Myocyte (in vitro differentiated cells): ENCODE results near the gene WNT7B. TPM values are rescaled to one million over a fixed set of nuclear protein-coding genes. Genes with fewer than 3 reads are reported as not detected.

ENCODE experiments used
- DNase-seq: peaks from one replicate; pipeline ENCODE4 v3.0.0-alpha.2; 2012; ENCODE audit warnings: low read depth
- total RNA-seq: library from RNA; depleted of rRNA; stranded (reverse); fragments of >200 nt; gene quantifications from 2 replicates; pipeline ENCODE4 v1.2.3, GENCODE V29; 2014

WNT7B gene
- total RNA-seq, 1 donor from 2014 or later, result not detected

DNA sequence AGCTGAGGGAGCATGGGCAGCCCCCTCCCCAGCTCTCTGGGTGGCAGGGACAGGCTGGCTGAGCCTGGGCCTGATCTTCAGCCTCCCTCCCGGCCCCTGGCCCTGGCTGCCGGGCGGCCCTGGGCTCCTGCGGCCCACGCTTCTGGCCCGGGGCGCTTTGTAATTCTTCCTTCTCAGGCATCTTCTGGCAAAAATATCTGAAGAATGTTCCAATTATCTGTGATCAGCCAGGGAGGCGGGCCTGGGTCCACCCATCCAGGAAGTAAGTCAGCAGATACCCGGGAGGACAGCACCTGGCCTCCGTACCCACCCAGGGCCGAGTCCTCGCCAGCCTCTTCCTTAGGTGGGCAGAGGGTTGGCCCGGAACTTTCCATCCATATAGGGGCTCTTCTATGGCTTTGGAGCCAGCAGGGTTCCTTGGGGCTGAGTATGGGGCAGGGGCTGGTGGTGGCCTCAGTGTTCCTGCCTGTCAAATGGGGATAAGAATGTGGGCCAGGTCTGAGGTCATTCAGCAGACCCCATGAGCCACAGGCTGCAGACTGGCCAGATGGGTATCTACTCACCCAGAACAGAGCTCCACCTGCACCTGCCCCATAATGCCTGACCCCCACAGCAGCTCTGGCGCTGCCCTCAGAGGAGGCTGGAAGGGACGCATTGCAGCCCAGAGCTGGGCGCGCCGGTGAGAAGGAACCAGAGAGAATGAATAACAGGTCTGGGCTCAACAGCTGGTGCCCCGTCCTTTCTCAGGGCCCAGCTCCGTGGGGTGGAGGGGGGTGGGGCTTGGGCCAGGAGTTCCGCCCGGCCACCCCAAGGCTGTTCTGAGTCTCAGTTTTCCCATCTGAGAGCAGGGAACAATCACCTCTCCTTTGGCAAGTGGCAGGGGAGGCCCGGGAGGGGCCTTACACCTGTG, 16.2 kb downstream of the WNT7B start:
- DNase-seq, result no peak

DNA sequence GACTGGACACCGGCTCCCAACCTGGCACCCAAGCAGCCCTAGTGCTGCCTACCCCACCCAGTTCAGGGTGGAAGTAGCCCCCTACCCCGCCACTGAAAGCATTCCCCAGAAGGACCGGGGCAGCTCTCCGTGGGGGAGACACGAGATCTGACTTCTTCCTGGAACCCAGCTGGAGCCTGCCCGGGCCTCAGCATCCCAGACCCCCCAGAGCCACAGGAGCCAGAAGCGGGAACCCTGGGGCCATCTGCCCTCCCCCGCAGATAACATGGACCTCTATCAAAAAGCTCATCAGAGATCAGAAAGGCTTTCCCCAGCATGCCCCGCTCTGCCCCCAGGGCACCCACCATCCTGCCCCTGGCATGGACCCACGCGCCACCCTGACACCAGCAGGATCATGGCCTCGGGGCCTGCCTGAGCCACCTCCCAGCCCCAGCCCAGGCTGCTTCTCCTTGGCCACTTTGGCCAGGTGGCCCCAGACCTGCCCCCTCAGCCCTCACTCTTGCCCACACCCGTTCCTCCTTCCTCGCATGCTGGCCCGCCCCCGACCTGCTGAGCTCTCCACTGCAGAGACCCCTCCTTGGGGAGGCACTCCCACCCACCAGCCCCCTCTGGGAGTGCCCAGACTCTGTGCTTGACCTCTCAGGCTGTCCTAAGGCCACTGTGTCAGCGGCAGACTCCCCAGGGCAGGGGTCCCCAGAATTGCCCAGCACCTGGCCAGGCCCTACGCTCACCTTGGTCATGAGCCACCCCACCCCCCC, 17.1 kb downstream of the WNT7B start:
- no peak for DNase-seq

DNA sequence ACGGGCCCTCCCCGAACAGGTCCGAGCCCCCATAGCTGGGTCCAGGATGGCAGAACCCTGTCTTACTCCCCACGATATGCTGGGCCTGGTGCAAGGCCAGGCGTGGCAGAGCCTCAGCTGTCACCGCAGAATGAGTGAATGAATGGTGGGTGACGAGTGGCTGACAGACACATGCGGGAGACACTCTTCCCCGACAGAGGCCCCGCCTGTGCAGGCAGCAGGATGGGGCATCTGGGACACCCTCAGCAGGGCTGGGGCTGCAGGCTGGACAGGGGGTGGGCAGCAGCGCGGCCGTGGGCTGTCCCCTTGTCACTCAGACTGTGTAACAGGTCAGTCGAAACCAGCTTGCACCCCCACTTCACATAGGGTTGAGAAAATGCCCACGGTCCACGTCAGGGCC, 18.0 kb downstream of the WNT7B start:
- DNase-seq, result no peak

DNA sequence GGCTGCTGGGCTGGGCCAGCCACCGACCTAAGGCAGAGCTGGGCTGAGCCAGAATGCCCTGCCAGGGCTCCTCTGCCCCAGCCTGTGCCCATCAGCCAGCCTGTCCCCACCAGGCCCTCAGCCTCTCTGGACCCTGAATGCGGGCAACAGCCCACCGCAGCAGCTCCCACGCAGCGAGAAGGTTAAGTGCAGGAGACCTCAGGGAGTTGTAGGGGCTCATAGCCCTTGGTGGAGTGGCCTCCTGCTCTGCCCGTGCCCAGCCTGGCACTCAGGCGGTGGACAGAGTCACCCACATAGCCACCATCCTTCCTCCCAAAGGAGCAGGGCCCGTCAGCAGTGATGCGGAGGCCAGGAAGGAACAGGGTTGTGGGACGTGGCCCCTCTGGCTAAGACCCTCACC, 19.1 kb downstream of the WNT7B start:
- DNase-seq, result no peak

DNA sequence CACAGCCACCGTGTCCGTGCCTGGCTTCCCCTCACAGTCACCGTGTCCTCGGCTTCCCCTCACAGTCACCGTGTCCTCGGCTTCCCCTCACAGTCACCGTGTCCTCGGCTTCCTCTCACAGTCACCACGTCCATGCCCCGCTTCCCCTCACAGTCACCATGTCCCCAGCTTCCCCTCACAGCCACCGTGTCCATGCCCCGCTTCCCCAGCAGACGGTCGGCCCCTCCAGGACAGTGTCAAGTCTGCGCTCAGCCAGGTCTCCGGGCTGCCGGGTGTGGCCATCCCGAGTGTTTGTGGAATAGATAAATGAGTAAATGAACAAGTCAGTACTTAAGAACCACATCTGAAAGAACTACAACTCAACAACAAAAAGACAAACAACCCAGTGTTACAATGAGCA, 23.8 kb downstream of the WNT7B start:
- DNase-seq, result no peak

DNA sequence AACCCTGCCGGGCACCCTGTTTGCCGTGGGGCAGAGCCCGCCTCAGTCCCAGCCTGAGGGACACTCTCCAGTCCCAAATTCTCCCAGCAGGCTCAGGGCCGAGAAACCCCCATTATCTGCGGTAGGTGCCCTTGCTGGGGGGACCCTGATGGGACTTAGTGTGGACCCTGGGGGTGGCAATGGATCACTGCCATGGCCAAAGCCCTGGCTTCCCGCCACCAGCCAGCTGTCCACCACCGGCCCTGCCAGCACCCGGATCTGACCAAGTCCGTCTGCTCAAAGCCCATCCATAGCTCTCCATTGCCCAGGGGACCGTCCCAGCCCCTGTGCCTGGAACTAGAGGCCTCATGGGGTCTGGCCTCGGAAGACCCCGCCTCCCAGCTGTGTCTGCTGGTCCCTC, 24.4 kb downstream of the WNT7B start:
- DNase-seq, result peak; percentile 53

DNA sequence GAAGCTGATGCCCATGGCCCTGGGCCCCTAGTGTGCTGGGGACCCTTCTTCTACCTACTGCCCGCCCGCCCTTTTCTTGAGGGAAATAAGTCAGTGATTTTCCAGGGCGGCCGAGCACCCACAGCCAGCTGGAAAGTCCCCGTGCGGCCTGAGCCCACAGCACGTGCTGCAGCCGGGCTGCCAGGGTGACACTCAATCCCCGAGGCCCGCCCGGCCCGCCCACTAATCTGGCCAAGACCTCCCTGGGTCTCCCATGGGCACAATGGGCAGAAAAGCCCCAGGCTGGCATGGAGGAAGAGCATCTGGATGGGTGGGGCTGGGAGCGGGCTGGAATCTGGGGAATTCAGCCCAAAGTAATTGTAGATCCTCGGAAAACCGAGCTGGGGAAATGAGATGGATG, 24.8 kb downstream of the WNT7B start:
- peak; percentile 62 for DNase-seq

DNA sequence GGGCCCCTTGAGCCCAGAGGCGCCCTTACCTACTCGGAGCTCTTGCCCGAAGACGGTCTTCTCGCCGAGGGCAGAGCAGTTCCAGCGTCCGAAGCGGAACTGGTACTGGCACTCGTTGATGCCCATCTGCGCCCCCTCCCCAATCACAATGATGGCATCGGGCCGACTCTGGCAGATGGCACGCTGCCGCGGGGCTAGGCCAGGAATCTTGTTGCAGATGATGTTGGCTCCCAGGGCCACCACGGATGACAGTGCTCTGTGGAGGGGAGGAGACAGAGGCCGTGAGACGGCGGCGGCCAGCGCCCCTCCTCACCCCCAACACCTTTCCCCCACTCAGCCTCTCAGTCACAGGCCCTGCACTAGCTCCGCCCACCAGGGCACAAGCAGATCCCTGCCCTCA, 27.1 kb downstream of the WNT7B start:
- DNase-seq, result no peak

DNA sequence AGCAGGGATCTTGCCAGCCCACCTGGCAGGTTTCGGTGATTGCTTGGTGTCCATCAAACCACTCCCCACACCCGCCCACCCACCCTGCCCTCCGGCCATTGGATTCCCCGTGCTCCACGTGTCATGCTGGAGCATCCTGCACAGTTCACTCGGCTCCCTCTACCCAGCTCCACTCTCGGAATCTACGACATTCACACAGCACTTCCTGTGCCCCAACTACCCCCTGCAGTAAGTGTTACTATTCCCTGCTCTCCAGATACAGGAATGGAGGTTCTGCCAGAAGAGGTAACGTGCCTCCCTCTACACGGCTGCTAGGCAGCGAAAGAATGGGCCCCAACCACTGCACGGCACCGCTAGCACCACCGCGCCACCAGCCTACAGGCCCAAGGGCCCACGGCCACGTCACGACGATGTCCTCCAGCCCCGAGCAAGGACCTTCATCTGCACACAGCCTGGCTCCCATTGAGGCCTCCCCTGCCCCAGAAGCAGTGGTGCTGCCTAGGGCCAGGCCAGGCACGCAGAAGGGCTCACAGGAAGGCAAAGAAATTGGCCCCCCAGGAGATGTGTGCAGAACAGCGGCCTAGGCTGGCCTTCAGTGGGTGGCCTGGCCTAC, 27.6 kb downstream of the WNT7B start:
- no peak for DNase-seq

DNA sequence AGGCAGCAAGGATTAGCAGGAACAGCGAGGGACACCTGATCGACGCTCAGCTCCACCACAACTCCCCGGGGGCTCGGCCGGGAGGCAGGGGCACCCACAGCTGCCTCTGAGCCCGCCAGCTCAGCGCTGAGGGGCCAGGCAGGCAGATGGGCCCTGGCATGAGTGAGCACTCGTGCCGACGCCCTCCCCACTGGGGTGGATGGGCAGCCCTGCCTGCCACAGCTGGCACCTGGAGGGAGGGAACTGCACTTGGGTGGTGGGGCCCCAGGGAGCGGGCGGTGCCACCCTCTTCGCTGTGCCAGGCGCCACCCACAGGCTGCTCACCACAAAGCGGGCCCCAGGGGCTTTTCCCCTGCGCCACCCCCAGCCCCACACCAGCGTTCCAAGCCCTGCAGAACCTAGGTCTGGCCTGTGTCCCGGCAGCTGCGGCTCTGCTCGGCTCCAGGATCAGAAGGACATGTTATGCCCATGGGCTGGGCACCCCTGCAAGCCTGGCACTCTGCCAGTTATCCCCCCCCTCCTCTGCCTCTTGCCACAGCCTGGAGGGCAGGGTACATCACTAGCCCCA, 28.8 kb downstream of the WNT7B start:
- no peak for DNase-seq

DNA sequence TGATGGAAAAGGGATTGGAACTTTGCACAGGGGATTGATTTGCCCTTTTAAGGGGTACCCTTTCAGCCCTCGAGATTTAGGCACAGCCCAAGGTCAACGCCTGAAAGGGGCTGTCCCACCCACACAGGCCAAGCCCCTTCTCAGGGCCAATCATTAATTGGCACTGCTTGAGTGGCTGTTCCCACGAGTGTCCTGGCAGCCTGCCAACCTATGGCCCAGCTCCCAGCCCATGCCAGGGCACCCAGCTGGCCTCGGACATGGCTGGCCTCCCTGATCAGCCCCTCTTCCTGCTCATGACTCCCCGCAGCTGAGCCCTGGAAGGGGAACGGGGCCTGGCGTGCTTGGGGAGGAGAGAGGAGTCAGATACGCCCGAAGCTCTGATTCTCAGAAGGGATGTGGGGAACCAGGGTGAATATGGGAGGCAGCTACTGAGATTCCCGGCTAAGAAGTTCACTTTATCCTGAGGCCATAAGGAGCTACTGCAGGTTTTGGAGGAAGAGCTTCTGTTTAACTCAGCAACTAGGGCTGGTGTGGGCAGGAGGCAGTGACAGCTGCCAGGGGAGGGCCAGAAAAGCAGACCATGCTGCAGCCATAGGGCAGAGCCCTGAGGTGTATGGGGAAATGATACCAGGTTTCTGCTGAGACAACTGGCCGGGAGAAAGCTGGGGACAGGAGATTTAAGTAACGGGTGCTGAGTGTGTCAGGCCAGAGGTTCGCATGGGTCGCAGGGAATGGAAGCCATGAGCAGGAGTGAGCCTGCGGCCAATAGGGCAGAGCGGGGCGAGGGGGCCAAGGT, 30.0 kb downstream of the WNT7B start:
- DNase-seq, result no peak

DNA sequence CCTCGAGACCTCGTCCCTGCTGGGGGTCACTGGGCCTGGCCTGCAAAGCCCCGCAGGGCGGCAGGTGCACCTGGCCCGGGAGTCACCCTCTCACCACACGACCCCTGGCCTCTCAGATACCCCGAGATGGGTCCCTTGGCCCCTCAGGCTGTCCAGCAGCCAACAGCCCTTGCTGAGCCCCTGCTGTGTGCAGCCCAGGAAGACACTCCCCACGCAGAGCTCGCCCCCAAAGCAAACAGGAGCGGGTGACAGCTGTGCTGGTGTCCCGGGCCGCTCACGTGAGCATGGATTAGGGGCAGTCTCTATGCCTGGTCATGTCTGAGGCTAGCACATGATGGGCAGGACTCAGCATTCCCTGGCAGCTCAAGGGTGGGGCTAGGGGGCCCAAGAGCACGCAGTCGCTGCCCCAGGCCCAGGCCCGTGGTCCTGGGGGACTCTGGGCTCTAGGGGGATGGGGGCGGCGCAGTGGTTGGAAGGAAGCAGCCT, 31.3 kb downstream of the WNT7B start:
- no peak for DNase-seq

DNA sequence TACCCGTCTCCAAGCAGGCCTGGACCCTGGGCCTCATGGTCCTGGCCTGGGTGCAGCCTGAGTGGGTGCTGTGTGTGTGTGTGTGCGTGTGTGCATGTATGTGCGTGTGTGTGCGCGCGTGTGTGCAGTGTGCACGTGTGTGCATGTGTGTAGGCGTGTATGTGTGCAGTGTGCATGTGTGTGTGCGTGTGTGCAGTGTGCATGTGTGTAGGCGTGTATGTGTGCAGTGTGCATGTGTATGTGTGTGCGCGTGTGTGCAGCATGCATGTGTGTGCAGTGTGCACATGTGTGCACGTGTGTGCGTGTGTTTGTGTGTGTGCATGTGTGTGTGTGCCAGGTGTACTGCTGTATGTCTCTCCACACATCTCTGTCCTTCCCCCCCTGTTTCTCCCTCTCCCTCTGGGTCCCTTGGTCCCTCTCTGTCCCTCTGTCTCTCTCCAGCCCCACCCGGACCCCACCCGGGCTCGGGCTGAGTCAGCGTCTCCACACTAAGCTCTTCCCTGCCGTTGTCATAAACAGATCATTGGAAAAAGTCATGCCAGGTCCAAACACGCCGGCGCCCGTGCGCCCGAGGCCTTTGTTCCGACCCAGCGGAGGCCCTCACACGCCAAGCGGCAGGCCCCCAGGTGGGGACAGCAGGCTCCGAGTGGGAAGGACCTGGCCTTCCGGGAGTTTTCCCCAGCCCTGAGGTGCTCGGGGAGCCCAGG, 34.0 kb downstream of the WNT7B start:
- DNase-seq, result no peak

DNA sequence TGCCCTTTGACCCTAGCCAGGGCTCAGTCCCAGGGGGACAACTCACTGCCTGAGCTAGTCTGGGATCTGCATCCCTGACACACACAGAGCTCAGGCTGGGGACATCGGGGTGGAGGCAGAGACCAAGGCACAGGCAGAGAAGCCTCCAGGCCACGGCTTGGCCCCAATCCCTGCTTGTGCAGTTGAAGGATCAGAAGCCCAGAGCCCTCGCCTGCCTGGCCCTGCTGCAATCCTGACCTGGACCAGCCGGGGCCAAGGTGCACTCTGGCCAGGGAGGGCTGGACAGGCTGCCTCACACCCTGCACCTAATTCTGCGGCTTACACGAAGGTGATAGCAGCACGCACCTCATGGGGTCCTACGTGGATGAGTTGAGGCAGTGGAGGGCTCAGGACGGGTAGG, 34.6 kb downstream of the WNT7B start:
- no peak for DNase-seq

DNA sequence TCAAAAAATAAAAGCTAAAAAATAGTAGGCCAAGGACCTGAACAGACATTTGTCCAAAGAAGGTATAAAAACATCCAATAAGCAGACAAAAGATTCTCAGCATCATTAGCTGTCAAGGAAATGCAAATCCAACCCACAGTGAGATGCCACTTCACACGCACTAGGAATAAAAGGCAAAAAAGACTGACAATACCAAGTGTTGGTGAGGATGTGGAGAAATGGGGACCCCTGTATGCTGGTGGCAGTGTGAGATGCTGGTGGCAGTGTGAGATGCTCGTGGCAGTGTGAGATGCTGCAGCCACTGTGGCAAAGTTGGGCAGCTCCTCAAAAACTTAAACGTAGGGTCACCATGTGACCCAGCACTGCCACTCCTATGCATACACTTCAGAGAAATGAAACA, 38.0 kb downstream of the WNT7B start:
- DNase-seq, result no peak

DNA sequence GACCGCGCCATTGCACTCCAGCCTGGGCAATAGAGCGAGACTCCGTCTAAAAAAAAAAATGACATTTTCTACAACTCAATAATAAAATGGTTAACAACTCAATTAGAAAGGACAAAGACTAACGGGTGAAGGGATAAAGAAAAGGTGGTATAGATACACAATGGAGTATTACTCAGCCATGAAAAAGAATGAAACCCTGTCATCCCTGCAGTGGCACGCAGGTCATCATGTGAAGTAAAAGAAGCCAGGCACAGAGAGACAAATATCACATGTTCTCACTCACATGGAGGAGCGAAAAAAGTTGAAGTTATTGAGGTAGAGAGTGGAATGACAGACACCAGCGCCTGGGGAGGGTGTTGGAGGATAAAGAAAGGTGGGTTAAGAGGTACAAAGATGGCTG, 39.0 kb downstream of the WNT7B start:
- no peak for DNase-seq

DNA sequence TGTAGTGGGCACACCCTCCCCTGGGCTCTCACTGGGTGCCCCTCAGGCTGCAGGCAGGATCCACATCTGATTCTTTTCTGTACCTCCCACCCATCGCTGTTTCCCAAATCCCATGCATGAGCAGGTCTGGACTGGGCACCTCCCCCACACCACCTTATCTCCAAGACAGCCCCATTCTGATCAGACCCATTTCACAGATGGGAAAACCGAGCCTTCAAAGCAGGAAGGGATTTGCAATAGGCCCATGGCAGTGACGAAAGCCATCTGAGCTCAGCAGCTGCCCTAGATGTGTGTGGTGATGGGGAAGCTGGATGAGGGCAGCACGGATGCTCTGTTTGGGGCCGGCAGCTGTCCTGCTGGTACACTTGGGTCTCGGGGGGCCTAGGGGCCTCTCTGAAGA, 41.4 kb downstream of the WNT7B start:
- DNase-seq, result no peak

DNA sequence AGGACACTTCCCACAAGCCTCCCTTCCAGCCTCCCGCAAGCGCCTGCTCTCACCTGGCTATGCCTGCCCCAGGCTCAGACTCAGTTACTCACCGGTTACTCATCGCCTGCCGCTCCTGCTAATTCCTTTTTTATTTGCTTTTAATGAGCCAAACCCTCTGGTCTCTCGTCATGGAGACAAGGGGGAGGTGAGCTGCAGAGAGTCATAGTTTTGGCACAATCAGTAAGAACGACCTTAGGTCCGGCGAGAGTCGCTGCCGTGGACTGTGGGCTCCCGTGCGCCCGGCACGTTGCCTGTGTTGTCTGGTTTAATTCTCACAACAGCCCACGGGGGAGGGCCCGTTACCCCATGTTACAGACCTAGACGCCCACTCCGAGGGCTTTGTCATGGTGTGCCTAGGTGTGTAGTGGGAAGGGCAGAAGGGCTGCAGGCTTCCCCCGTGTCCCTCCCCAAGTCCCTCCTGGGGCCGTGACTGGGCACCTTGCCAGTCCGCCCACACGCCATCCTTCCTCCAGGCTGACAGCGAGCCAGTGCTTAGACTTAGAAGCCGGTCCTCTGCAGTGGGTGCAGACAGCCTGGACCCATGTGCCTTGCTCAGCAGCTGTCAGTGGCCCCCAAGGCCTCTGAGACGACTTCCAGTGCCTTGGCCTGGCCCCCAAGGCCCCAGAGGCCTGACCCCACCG, 42.2 kb downstream of the WNT7B start:
- DNase-seq, result peak; percentile 48

DNA sequence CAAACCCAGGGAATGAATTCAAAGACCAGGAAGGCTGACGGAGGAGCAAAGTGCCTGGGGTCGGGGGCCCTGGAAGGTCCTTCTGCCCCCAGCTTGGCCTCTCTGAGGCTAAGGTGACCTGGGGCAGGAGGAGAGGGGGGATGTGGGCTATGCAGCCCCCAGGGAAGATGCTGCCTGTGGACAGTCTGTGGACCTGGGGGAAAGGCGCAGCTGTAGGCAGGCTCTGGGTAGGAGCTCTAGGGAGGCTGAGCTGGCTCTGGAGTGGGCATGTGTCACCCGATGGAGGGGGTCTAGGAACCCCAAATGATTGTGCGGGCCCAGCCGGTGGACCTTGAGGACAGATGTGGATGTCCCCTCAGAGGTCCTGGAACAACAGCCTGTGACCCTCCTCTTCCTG, 42.8 kb downstream of the WNT7B start:
- DNase-seq, result no peak
